ENCODE data around the gene ACLY.
"Not testable (repeated sequence)": the region's sequence is repeated elsewhere in the genome, so short reads cannot be mapped to it uniquely, and the experiment has no call there.

Gene ACLY

GRCh38 chr17:41829961-41830360 is 88.8 kb downstream of the ACLY start:
- not testable (repeated sequence) for DNase-seq (ENCODE audit: low spot score)

- DNase-seq (ENCODE audit: low spot score), result no peak
Measured at GRCh38 chr17:41825175-41825845, 93.4 kb downstream of the ACLY start.

- DNase-seq (ENCODE audit: low spot score), result no peak
Measured at GRCh38 chr17:41824086-41824485, 94.7 kb downstream of the ACLY start.

- DNase-seq (ENCODE audit: low spot score), result no peak
Measured at GRCh38 chr17:41823580-41823979, 95.2 kb downstream of the ACLY start.

GRCh38 chr17:41823141-41823524 is 95.6 kb downstream of the ACLY start:
- DNase-seq (ENCODE audit: low spot score), result no peak

- DNase-seq (ENCODE audit: low spot score), result no peak
Measured at GRCh38 chr17:41822216-41823140, 96.3 kb downstream of the ACLY start.

GRCh38 chr17:41821776-41822175 is 97.0 kb downstream of the ACLY start:
- no peak for DNase-seq (ENCODE audit: low spot score)

- no peak for DNase-seq (ENCODE audit: low spot score)
Measured at GRCh38 chr17:41818024-41818423, 100.7 kb downstream of the ACLY start.
